ENCODE measurements around the gene SERPIND1. TPM values are rescaled to one million over a fixed set of nuclear protein-coding genes. Genes with fewer than 3 reads are reported as not detected.

Gene SERPIND1
- polyA plus RNA-seq, 1 donor from 2014 or later, result not detected

- no peaks in the 10 kb centered on the region for H3F3A ChIP-seq (ENCODE audit: insufficient read depth, low read length, poor library complexity, severe bottlenecking)
- no peak overlapping the region for H3K4me2 ChIP-seq (ENCODE audit: low read length)
- no peak overlapping the region for H3K27ac ChIP-seq (ENCODE audit: low read length)
- no peaks in the 10 kb centered on the region for H3K79me2 ChIP-seq (replicated peaks; ENCODE audit: insufficient read depth, low read length)
- no peaks in the 10 kb centered on the region for H3K36me3 ChIP-seq (ENCODE audit: insufficient read depth, low read length)
- H3K9me2 ChIP-seq (ENCODE audit: insufficient read depth, low read length), result no peaks in the 10 kb centered on the region
- no peaks in the 10 kb centered on the region for H4K20me1 ChIP-seq (ENCODE audit: insufficient read depth)
- no peaks in the 10 kb centered on the region for H3K27me3 ChIP-seq (ENCODE audit: insufficient read depth, low read depth, low read length)
- H3K9ac ChIP-seq (ENCODE audit: low read length), result no peak overlapping the region
- TF ChIP-seq RAD21 (conservative IDR thresholded peaks at IDR 0.05), result no peak
- no peak for TF ChIP-seq TAF1 (IDR thresholded peaks at IDR 0.05; ENCODE audit: low read depth)
- TF ChIP-seq EP300 (conservative IDR thresholded peaks at IDR 0.05; ENCODE audit: poor library complexity, severe bottlenecking), result no peak
- no peak for TF ChIP-seq POLR2AphosphoS5 (IDR thresholded peaks at IDR 0.05)
- no peak for TF ChIP-seq CTCF (IDR thresholded peaks at IDR 0.05; ENCODE audit: poor library complexity, severe bottlenecking)
- no peak for TF ChIP-seq EZH2 (IDR thresholded peaks at IDR 0.05; ENCODE audit: borderline replicate concordance, insufficient read depth, low read length, poor library complexity, severe bottlenecking)
- TF ChIP-seq SMC3 (conservative IDR thresholded peaks at IDR 0.05; ENCODE audit: poor library complexity), result no peak
- TF ChIP-seq MXI1 (conservative IDR thresholded peaks at IDR 0.05; ENCODE audit: poor library complexity, severe bottlenecking), result no peak
- no peak for TF ChIP-seq REST (IDR thresholded peaks at IDR 0.05; ENCODE audit: borderline replicate concordance)
- no peak overlapping the region for H3K4me3 ChIP-seq (ENCODE audit: low read length)
- H3K9me3 ChIP-seq (ENCODE audit: low read length), result no peaks in the 10 kb centered on the region
- no peak overlapping the region for H2AFZ ChIP-seq (ENCODE audit: low read depth, low read length)
Observed at GRCh38 chr22:20829491-20830134, 55.7 kb downstream of the SERPIND1 start.

GRCh38 chr22:20833225-20833665 is 59.3 kb downstream of the SERPIND1 start:
- TF ChIP-seq REST (IDR thresholded peaks at IDR 0.05; ENCODE audit: borderline replicate concordance) (no peak), RAD21 (conservative IDR thresholded peaks at IDR 0.05) (no peak), EZH2 (IDR thresholded peaks at IDR 0.05; ENCODE audit: borderline replicate concordance, insufficient read depth, low read length, poor library complexity, severe bottlenecking) (no peak), SMC3 (conservative IDR thresholded peaks at IDR 0.05; ENCODE audit: poor library complexity) (no peak), POLR2AphosphoS5 (IDR thresholded peaks at IDR 0.05) (no peak), EP300 (conservative IDR thresholded peaks at IDR 0.05; ENCODE audit: poor library complexity, severe bottlenecking) (no peak), TAF1 (IDR thresholded peaks at IDR 0.05; ENCODE audit: low read depth) (no peak), CTCF (IDR thresholded peaks at IDR 0.05; ENCODE audit: poor library complexity, severe bottlenecking) (no peak)
- H3K4me3 ChIP-seq (ENCODE audit: low read length), result no peak overlapping the region
- H3K27me3 ChIP-seq (ENCODE audit: insufficient read depth, low read depth, low read length), result no peaks in the 10 kb centered on the region
- no peaks in the 10 kb centered on the region for H3K9me2 ChIP-seq (ENCODE audit: insufficient read depth, low read length)
- no peaks in the 10 kb centered on the region for H4K20me1 ChIP-seq (ENCODE audit: insufficient read depth)
- no peak overlapping the region for H3K4me2 ChIP-seq (ENCODE audit: low read length)
- H3F3A ChIP-seq (ENCODE audit: insufficient read depth, low read length, poor library complexity, severe bottlenecking), result no peaks in the 10 kb centered on the region
- H3K9me3 ChIP-seq (ENCODE audit: low read length), result no peaks in the 10 kb centered on the region
- no peak overlapping the region for H2AFZ ChIP-seq (ENCODE audit: low read depth, low read length)
- no peaks in the 10 kb centered on the region for H3K36me3 ChIP-seq (ENCODE audit: insufficient read depth, low read length)
- no peak overlapping the region for H3K27ac ChIP-seq (ENCODE audit: low read length)
- H3K9ac ChIP-seq (ENCODE audit: low read length), result no peak overlapping the region
- H3K79me2 ChIP-seq (replicated peaks; ENCODE audit: insufficient read depth, low read length), result peaks cover 8% of the 10 kb centered on the region
